Stimulated activated CD8-positive, alpha-beta memory T cell treated with anti-CD3 and anti-CD28 coated beads, Interleukin-15, amount 100 ng/mL, for 1 hour (primary cell): ENCODE measurements around the gene TRIM21.
"Not testable (repeated sequence)": the region's sequence is repeated elsewhere in the genome, so short reads cannot be mapped to it uniquely, and the experiment has no call there.

Experiments used
- DNase-seq: peaks from one replicate; pipeline ENCODE4 v3.0.0-alpha.2; 2020; ENCODE audit warnings: low read depth

The TRIM21 gene

DNA sequence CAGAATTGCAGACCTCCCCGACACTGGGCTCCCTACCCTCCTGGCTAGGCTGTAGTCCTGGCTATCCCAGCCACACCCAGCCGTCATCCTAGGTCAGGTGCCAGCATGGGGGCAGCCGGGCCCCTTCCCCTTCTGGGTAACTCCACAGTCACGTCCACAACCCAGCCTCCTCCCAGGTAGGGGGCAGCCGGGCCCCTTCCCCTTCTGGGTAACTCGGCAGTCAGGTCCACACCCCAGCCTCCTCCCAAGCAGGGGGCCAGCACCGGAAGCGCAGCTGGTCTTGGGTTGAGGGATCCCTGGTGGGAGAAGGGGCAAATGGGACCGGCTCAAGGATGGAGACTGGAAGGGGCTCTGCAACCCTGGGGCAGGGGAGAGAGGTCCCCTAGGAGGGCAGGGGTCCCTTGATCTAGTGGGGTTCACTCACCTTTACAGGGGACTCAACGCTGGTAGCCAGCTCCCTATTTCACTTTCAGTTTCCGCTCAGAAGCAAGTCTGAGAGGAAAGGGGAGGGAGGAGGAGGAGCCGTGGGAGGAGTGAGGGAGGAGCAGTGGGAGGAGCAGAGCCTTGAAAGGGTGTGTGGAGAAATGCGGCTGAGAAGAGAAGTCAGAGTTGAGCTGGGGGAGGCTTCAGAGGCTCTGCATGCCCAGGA, at the start of gene TRIM21:
Gene TRIM21, minus strand, starts transcription at position 494 of the 649 bp plus-strand sequence. CDS start 3,293 bp downstream, outside the sequence.
- DNase-seq, result peak; percentile 86

DNA sequence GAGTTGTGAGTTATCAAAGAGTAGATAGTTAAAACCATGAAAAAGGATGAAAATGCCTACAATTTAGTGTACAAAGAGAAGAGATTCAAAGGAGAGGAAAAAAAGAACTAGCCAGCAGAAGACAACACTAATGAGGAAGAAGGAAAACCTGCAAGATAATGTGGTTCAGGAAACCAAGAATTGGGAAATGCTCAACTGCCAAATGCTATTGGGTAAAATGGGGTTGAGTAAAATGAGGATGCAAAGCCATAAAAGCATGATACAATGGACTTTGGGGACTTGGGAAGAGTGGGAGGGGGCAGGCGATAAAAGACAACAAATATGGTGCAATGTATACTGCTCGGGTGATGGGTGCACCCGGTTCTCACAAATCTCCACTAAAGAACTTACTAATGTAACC, 48.0 kb upstream of the TRIM21 start:
- no peak for DNase-seq

DNA sequence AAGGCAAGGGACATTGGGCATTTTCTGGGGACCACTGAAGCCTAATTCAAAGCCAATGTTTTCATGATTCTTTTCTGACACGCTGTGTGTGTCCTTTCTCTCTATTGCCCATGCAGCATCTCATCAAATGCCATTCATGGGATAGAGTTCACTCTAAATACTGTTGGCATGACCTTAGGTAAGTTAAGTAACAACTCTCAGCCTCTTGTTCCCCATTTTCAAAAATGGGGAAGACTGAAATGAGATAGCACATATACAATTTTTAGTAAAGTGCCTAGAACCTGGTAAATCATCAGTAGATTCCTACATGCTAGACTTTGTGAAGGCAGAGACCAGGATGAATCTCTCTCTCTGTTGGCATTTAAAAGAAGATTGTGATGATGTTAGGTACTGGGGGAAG, 42.9 kb upstream of the TRIM21 start:
- DNase-seq, result no peak

DNA sequence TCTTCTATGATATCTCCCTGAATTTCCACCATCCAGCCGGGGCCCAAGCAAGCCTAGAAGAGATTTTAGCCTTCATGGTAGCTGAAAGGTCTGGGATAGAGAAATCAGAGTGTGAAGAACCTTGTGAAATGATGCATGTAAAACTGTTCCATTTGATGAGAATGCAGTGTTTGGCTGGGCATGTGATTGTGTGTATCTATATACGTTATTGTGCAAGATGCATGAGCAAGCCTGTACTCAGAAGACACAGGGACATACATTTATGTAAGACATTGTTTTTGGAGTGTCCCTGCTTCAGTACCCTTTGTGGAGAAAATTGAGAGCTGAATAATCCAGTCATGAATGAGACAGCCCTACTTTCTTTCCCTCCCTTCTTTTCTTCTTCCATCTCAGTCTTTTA, 40.4 kb upstream of the TRIM21 start:
- no peak for DNase-seq

DNA sequence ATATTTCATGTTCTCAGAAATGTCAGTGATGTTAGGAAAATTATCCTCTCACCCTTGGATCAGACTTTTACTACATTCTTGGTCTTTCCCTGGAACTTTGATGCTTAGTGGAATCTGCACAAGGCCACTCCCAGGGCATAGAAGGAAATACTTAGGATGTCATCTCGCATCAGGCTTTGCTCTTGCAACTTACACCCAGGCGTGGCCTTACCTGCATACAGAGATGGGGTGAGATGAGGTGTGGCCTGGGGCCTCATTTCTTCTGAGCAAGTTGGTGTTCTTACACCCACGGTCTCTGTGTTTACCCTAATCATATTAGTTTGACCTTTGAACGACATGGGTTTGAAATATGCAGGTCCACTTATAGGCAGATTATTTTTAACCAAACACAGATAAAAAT, 36.5 kb upstream of the TRIM21 start:
- no peak for DNase-seq

DNA sequence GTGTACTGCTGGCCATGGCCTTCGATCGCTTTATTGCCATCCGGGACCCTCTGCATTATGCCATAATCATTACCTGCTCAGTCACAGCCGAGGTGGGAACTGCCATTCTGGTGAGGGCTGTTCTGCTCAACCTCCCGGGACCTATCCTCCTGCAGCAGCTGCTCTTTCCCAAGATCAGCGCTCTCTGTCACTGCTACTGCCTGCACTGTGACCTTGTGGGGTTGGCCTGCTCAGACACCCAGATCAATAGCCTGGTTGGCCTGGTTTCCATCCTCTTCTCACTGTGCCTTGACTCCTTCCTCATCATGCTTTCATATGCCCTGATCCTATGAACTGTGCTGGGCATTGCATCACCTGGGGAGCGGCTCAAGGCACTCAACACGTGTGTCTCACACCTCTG, 24.9 kb upstream of the TRIM21 start:
- no peak for DNase-seq

DNA sequence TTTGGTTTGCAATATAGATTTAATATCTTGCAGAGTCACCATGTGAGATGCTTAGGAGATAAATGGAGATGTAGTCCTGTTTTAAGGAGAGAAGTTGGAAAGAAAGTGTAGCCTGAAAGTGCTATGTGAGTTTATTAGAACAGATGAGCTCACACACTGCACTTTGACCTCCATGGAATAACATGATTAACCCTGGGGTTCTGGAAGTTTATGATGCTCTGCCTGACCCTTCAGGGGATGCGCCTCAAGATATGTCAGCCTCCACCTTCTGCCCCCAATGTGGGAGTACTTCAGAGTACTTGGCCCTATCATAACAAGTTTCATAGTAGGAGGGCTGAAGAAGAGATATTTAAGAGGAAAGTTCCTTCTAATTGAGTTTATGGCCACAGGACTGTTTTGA, 23.3 kb upstream of the TRIM21 start:
- no peak for DNase-seq

DNA sequence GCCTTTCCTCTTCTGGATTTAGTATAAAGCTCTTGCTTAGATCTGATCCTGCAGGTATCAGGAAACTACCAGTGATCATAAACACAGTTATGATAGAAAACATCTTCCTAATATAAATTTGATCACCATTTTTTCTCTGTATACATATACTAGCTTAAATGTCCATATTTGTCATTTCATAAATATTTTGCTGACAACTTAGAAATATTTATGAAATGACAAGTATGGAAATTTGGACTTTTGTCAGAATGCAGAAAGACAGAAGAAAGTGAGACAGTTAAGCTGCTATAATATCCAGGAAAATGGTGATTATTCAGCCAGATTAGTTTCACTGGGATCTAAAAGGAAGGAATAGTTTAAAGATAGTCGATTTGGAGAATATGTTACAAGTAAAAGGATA, 22.8 kb upstream of the TRIM21 start:
- DNase-seq, result no peak

DNA sequence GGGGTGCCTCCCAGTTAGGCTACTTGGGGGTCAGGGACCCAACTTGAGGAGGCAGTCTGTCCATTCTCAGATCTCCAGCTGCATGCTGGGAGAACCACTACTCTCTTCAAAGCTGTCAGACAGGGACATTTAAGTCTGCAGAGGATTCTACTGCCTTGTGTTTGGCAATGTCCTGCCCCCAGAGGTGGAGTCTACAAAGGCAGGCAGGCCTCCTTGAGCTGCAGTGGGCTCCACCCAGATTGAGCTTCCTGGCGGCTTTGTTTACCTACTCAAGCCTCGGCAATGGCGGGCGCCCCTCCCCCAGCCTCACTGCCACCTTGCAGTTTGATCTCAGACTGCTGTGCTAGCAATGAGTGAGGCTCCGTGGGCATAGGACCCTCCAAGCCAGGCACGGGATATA, 12.7 kb upstream of the TRIM21 start:
- DNase-seq, result not testable (repeated sequence)

DNA sequence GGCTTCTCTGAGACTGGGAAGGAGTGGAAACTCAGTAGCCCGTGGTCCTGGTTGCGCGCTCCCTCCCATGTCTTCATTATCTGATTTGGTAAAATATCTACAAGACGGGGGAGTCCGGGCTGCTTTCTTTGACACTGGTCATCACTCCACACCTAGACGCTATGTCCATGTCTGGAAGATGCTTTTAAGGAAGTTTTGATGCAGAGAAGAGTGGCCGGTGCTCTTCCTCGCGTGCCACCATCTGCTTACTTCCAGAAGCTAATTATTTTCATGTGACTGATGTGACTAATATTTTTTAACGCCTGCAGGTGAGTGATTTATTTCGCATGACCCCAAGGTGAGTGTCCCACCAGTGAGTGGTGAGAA, 339 bp upstream of the TRIM21 start:
- DNase-seq, result no peak

DNA sequence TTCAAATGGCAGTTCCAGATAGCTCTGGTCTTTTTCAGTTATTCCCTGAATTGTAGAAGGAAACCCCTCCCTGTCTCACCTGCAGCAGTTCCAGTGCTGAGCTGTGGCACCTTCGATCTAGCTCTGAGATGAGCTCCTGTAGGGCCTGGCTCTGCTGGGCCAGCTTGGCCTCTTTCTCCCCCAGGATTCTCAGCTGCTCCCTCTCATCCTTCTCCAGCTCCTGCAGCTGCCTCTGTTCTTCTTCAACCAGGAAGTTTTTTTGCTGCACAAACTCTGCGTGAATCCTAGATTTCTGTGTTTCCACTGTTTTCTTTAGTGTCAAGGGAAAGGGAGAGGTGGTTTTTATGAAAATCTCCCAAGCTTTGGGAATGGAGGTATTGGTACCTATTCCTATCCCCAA, 5.3 kb downstream of the TRIM21 start:
- DNase-seq, result no peak

DNA sequence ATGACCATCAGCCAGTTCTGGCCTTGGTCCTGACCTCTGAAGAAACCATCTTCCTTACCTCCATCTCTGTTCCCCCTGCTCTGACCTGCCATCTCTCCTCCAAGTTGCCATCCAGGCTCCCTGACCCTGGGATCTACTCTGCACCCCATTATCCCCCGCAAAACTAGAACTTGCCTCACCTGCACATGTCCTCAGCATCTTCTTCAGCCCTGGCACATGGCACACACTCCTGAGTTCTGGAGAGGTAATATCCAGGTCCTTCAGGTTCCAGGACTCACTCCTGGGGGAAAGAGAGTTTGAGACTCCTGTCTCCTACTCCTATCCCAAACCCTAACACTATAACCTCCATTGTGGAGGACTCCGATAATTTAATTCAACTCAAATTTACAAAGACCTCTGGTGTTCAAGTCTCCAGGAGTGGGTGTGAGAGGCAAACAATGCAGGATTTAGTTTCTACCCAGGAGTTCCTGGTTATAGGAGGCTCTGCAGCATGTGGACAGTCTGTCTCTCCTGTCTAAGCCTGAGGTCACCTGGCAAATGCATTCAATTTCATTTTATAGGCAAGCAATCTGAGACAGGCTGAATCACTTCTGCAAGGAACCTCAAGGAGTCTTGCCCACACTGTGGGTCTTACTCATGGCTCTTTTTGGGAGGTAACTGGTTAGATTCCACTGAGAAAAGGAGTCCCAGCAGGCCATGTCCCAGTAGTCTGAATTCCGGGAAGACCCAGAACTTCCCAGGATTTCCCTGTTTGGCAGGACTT, 7.3 kb downstream of the TRIM21 start:
- DNase-seq, result no peak

DNA sequence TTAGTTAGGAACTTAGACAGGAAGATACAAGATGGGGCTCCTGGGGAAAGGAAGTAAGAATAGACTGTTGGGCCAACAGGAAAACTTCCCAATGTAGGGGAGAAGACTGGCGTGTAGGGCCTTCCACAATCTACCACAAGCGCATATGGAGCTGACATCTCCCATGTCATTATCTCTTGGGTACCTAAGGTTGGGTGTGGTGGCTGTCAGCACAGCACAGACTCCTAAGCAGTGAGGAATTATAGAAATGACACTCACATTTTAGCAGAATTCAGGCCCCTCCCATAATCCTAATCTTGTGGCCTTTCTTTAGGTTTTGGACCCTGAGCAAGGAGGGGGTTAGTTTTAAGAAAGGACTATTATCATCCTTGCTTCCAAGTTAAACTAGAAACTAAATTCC, 11.6 kb downstream of the TRIM21 start:
- no peak for DNase-seq

DNA sequence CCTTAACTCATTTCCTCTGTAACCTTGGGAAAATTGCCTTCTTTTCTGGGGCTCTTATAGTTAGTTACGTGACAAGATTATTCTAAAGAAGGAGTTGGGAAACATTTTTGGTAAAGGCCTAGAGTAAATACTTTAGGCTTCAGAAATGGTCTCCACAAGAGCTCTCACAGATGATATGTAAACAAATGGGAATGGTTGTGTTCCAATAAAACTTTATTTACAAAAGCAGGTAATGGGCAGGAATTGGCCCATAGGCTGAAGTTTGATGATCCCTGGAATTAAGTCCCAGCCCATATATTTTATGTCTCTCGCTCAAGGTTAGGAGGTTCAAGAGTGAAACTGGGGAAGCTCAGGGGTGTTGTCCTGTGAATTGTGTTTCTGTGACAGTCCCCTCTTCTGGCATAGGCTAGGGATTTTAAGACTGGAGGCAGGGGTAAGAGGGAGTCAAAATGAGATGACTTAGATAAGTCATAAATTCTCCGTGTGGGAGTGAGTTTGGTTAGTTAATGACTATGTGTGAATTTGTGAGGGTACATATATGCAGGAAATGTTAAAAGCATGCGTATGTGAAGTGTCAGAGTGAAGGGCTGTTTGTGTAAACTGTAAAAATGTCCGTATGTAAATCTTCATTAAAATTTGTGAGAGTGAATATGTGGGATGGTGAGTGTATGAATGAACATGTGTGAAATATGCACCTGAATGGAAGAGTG, 17.9 kb downstream of the TRIM21 start:
- no peak for DNase-seq

DNA sequence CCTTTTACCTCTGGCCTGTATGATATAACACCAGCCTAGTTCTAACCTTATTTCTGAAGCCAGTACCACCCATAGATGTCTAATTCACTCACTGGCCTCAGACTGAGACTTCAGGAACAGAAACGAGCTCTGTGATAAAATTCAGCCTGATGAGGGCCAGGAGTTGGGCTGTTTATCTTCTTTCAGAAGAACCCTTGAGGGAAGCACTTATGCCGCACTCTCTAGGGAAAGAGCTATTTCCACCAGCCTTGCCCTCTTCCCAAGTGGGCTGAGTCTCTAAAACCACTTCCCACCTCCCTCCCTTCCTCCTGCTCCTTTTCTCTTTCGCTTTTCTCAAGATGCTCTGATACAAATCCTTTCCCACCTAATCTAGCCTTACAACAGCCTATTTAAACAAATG, 23.3 kb downstream of the TRIM21 start:
- no peak for DNase-seq

DNA sequence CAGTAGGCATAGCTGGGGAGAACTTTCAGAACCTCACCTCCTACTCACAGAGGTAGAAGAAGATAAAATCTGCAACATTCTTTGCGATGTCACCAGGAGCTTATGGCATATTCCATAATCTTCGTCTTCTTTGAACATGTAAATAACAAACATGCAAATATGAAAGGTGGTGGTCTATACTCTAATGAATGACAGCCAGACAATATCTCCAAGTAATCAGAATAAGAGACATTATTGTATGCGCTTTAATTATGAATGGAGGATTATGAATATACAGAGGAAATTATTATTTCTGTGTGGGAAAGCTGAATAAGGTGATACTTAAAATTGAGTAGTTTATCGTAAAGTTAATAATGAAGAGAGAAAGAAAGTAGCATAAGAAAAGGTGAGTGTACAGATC, 25.2 kb downstream of the TRIM21 start, which contains the start of gene OR52B4:
Gene OR52B4, minus strand, starts transcription at position 101 of the 400 bp plus-strand sequence. Its CDS starts 91 bp downstream, at position 10.
- DNase-seq, result no peak

DNA sequence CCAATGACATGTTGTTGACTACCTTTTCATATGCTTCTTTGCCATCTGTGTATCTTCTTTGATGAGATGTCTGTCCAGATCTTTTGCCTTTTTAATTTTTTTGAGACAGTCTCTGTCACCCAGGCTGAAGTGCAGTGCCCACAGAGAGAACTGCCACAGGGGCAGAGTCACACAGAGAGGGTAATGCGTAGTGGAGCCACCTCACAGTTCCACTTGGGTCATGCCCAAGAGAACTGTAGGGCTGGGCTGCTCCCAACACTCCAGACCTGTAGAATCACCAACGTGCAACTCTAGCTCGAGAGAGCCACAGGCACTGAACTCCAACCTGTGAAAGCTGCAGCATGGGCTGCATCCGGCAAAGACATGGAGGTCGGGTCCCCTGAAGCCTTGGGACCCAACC, 45.4 kb downstream of the TRIM21 start:
- not testable (repeated sequence) for DNase-seq

DNA sequence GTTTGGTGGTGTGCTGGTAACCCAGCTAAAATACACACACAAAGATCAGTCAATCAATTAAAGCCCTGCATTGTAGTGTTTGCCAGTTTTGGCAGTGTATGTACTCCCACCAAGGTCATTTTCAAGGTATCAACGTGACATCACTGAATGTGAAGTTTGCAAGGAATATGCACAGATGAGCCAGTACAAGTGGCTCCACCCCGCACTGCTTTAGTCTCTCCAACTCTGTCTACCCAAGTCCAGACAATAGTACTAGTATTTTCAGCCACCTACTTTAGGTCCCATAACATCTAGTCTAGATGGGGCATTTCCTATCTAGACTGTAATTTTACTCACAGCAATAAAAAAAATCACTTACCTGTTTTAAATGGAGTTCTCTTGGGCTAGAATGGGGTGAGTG, 48.1 kb downstream of the TRIM21 start:
- DNase-seq, result not testable (repeated sequence)
